ENCODE results near the gene APLP1.

- no peak for TF ChIP-seq CTCF (optimal IDR thresholded peaks at IDR 0.05 in 1 of 3, IDR thresholded peaks at IDR 0.05 in 1 of 3, conservative IDR thresholded peaks at IDR 0.05 in 1 of 3; ENCODE audit: extremely low read depth in 1 of 3, insufficient read depth in 2 of 3, low read length in 3 of 3)
- TF ChIP-seq EZH2 (IDR thresholded peaks at IDR 0.05; ENCODE audit: low read length) = no peak
Measured at GRCh38 chr19:35911790-35912189, 43.4 kb downstream of the APLP1 start.

All from keratinocyte (primary cell).